H1 (cell line): ENCODE results near the gene ITGA3. TPM values are rescaled to one million over a fixed set of nuclear protein-coding genes. Genes with fewer than 3 reads are reported as not detected.

Experiments used
- CTCF ChIA-PET: fragments of 300-600 bp; sonication (Branson Sonifier 250); formaldehyde crosslinking; loops from one replicate; lab custom pipeline; 2021; ENCODE audit not compliant: partially characterized antibody; lab: Charles Lee
- POLR2A ChIA-PET: fragments of 300-600 bp; sonication (Branson Sonifier 250); formaldehyde crosslinking; loops from one replicate; lab custom pipeline; 2021; ENCODE audit warnings: inconsistent platforms; ENCODE audit not compliant: partially characterized antibody; lab: Charles Lee
- DNase-seq, 2 experiments: peaks; one replicate each; pipeline versions ENCODE4 v3.0.0 to v3.0.0-alpha.2; 2010 to 2022; ENCODE audit warnings: low spot score in 2 of 2, low read depth in 1 of 2, mixed read lengths in 1 of 2
- FAIRE-seq: peaks from 2 replicates; lab custom pipeline; 2011; peaks lifted over from hg19 to GRCh38; lab: Jason Lieb, UNC
- H2AFZ ChIP-seq: 2 replicates; pipeline ENCODE4 v1.8.1; 2012; ENCODE audit warnings: low read length, inconsistent platforms
- H2AK5ac ChIP-seq: 2 replicates; pipeline ENCODE4 v1.6.1; 2013; ENCODE audit warnings: low read depth, low read length
- H2BK120ac ChIP-seq: replicated peaks from 2 replicates; pipeline ENCODE3; 2013; ENCODE audit warnings: low read depth, low read length, inconsistent platforms
- H2BK12ac ChIP-seq: 2 replicates; pipeline ENCODE4 v1.6.1; 2013; ENCODE audit warnings: low read depth, low read length
- H2BK15ac ChIP-seq: 2 replicates; pipeline ENCODE4 v1.6.1; 2013; ENCODE audit warnings: low read length
- H2BK20ac ChIP-seq: 2 replicates; pipeline ENCODE4 v1.6.1; 2013; ENCODE audit warnings: low read length
- H2BK5ac ChIP-seq: 2 replicates; pipeline ENCODE4 v1.6.1; 2013; ENCODE audit warnings: low read depth, low read length
- H3K14ac ChIP-seq: 2 replicates; pipeline ENCODE4 v1.6.1; 2013; ENCODE audit warnings: inconsistent platforms; ENCODE audit not compliant: insufficient read length
- H3K18ac ChIP-seq: 2 replicates; pipeline ENCODE4 v1.6.1; 2013; ENCODE audit warnings: low read length; ENCODE audit errors: extremely low read depth
- H3K23ac ChIP-seq: 2 replicates; pipeline ENCODE4 v1.6.1; 2013; ENCODE audit warnings: inconsistent platforms; ENCODE audit not compliant: insufficient read length
- H3K23me2 ChIP-seq: 2 replicates; pipeline ENCODE4 v1.6.1; 2013; ENCODE audit warnings: low read depth, low read length
- H3K27ac ChIP-seq: 2 replicates; pipeline ENCODE4 v1.6.1; 2011; ENCODE audit warnings: low read depth, low read length, inconsistent platforms
- H3K27me3 ChIP-seq, 4 experiments: replicated peaks in 1 of 4; 1 replicate in 1 of 4; 2 replicates in 3 of 4; pipeline versions ENCODE4 v1.6.1 to v1.8.1; 2011 to 2013; ENCODE audit warnings: low read length in 3 of 4, mild to moderate bottlenecking in 3 of 4, inconsistent platforms in 2 of 4, mixed read lengths in 2 of 4, moderate library complexity in 1 of 4; ENCODE audit not compliant: control insufficient read depth in 3 of 4, insufficient read depth in 3 of 4; ENCODE audit errors: extremely low read depth in 1 of 4
- H3K36me3 ChIP-seq, 4 experiments: 2 replicates each; pipeline versions ENCODE4 v1.6.1 to v1.8.1; 2011 to 2013; ENCODE audit warnings: mild to moderate bottlenecking in 4 of 4, low read length in 3 of 4, moderate library complexity in 2 of 4, control low read depth in 1 of 4, inconsistent platforms in 1 of 4; ENCODE audit not compliant: insufficient read depth in 4 of 4, control insufficient read depth in 2 of 4
- H3K4ac ChIP-seq: replicated peaks from 2 replicates; pipeline ENCODE3; 2013; ENCODE audit warnings: low read length, low read depth, mixed read lengths, inconsistent platforms; ENCODE audit not compliant: insufficient read length
- H3K4me1 ChIP-seq, 4 experiments: replicated peaks in 1 of 4; 1 replicate in 1 of 4; 2 replicates in 3 of 4; pipeline versions ENCODE4 v1.6.1 to v1.8.1; 2011 to 2013; ENCODE audit warnings: low read length in 3 of 4, inconsistent platforms in 2 of 4, mixed read lengths in 1 of 4; ENCODE audit not compliant: insufficient read depth in 4 of 4, control insufficient read depth in 3 of 4
- H3K4me2 ChIP-seq, 2 experiments: 2 replicates each; pipeline versions ENCODE4 v1.6.1 to v1.8.1; 2011 to 2013; ENCODE audit warnings: low read depth in 2 of 2, low read length in 2 of 2, control low read depth in 1 of 2, inconsistent platforms in 1 of 2, mild to moderate bottlenecking in 1 of 2; ENCODE audit not compliant: insufficient read depth in 1 of 2
- H3K4me3 ChIP-seq, 4 experiments: fragments of 200-600, 300-600 bp in 1 of 4; sonication (generic), shearing (Covaris generic), sonication (Bioruptor Twin) in 1 of 4; 2 replicates each; pipeline versions ENCODE4 v1.5.1 to v1.8.1; 2011 to 2016; ENCODE audit warnings: low read length in 4 of 4, low read depth in 3 of 4, control low read depth in 2 of 4, inconsistent platforms in 2 of 4, mild to moderate bottlenecking in 2 of 4, mixed read lengths in 1 of 4, moderate library complexity in 1 of 4; ENCODE audit not compliant: insufficient read depth in 2 of 4; ENCODE audit errors: extremely low read depth in 1 of 4
- H3K56ac ChIP-seq: replicated peaks from 2 replicates; pipeline ENCODE3; 2013; ENCODE audit warnings: low read depth, mild to moderate bottlenecking, mixed read lengths, low read length, inconsistent platforms; ENCODE audit not compliant: insufficient read length
- H3K79me1 ChIP-seq: 2 replicates; pipeline ENCODE4 v1.6.1; 2013; ENCODE audit warnings: low read depth, low read length, control low read depth
- H3K79me2 ChIP-seq, 2 experiments: 2 replicates each; pipeline versions ENCODE4 v1.6.1 to v1.8.1; 2012 to 2013; ENCODE audit warnings: low read length in 2 of 2, mild to moderate bottlenecking in 2 of 2, inconsistent platforms in 1 of 2; ENCODE audit not compliant: insufficient read depth in 2 of 2, control insufficient read depth in 1 of 2
- H3K9ac ChIP-seq, 4 experiments: replicated peaks in 1 of 4; 1 replicate in 1 of 4; 2 replicates in 3 of 4; pipeline versions ENCODE4 v1.6.1 to v1.8.1; 2011 to 2013; ENCODE audit warnings: low read depth in 3 of 4, low read length in 3 of 4, control low read depth in 2 of 4, mild to moderate bottlenecking in 2 of 4, moderate library complexity in 2 of 4, inconsistent platforms in 1 of 4; ENCODE audit errors: extremely low read depth in 1 of 4
- H3K9me3 ChIP-seq, 2 experiments: 2 replicates each; pipeline versions ENCODE4 v1.6.1 to v1.8.1; 2012 to 2013; ENCODE audit warnings: mild to moderate bottlenecking in 2 of 2, moderate library complexity in 2 of 2, control low read depth in 1 of 2, inconsistent platforms in 1 of 2, low read depth in 1 of 2, low read length in 1 of 2, mixed read lengths in 1 of 2; ENCODE audit not compliant: insufficient read depth in 2 of 2
- H4K20me1 ChIP-seq, 2 experiments: replicated peaks in 1 of 2; 2 replicates each; pipeline versions ENCODE3 to v1.8.1; 2011 to 2013; ENCODE audit warnings: inconsistent platforms in 2 of 2, low read length in 2 of 2, mild to moderate bottlenecking in 1 of 2; ENCODE audit not compliant: insufficient read depth in 2 of 2, control insufficient read depth in 1 of 2
- H4K5ac ChIP-seq: 2 replicates; pipeline ENCODE4 v1.6.1; 2013; ENCODE audit warnings: low read length, low read depth, mixed read lengths, inconsistent platforms; ENCODE audit not compliant: insufficient read length
- H4K8ac ChIP-seq: 2 replicates; pipeline ENCODE4 v1.8.0; 2013; ENCODE audit warnings: mild to moderate bottlenecking, moderate library complexity, low read length, inconsistent platforms; ENCODE audit not compliant: insufficient read depth; ENCODE audit errors: extremely low read depth
- H4K91ac ChIP-seq: replicated peaks from 2 replicates; pipeline ENCODE3; 2013; ENCODE audit warnings: low read length, mixed read lengths, inconsistent platforms; ENCODE audit not compliant: insufficient read length
- ASH2L ChIP-seq: fragments of 200-600, 300-600 bp; sonication (generic); IDR thresholded peaks from one replicate; pipeline ENCODE4 v1.7.1; 2017; ENCODE audit warnings: low read length
- HDAC2 ChIP-seq, 2 experiments: fragments of 300-600 bp in 1 of 2; sonication (generic) in 1 of 2; IDR thresholded peaks; 2 replicates each; pipeline ENCODE4 v1.6.1; 2011 to 2012; ENCODE audit warnings: low read depth in 2 of 2, low read length in 2 of 2, mild to moderate bottlenecking in 2 of 2, moderate library complexity in 2 of 2, borderline replicate concordance in 1 of 2, inconsistent platforms in 1 of 2
- KDM5A ChIP-seq: fragments of 200-600 bp; IDR thresholded peaks from 2 replicates; pipeline ENCODE4 v1.7.1; 2012; ENCODE audit warnings: mild to moderate bottlenecking, low read length, inconsistent platforms, mixed read lengths
- SIN3A ChIP-seq, 2 experiments: IDR thresholded peaks in 1 of 2; conservative IDR thresholded peaks in 1 of 2; 2 replicates each; pipeline ENCODE4 v1.6.1; 2011 to 2012; ENCODE audit warnings: low read length in 2 of 2, improper control_type of control experiment in 1 of 2, low read depth in 1 of 2, mild to moderate bottlenecking in 1 of 2
- WGBS, 2 experiments: shearing (Covaris generic) in 1 of 2; methylation state at CpG; one replicate each; pipeline versions ENCODE4 v1.1.6 to v1.1.7; 2013 to 2015; ENCODE audit warnings: low lambda C conversion rate in 2 of 2, mixed read lengths in 2 of 2, inconsistent platforms in 1 of 2, low coverage in 1 of 2, missing lambda C conversion rate in 1 of 2; ENCODE audit not compliant: insufficient replicate concordance in 2 of 2, insufficient coverage in 1 of 2, insufficient read length in 1 of 2; ENCODE audit errors: extremely low coverage in 1 of 2, missing lambda C conversion rate in 1 of 2; 5-methylcytosine and 5-hydroxymethylcytosine counted together
- polyA plus RNA-seq, 7 experiments: library from polyadenylated mRNA; depleted of rRNA in 3 of 7; stranded (reverse) in 5 of 7; unstranded in 2 of 7; fragments of >200 nt in 5 of 7; fragments of 200-250 nt in 2 of 7; gene quantifications; 1 replicate in 5 of 7; 2 replicates in 1 of 7; 4 replicates in 1 of 7; pipeline versions ENCODE4 v1.2.1 to v1.2.3, GENCODE V29; 2011 to 2013; ENCODE audit warnings: missing spikeins in 2 of 7, mixed read lengths in 2 of 7
- total RNA-seq: library from RNA; stranded (reverse); fragmentation: NEBNext Ultra II Directional; extraction: Animal tissue kit (Norgen Biotek cat#: 25700); gene quantifications from 2 replicates; pipeline ENCODE4 v1.2.1, GENCODE V29; 2021
- TF ChIP-seq, protein P1 (sequence below), 3 experiments: IDR thresholded peaks; 1 replicate in 2 of 3; 2 replicates in 1 of 3; pipeline versions ENCODE4 v1.5.1 to v1.6.1; 2011; ENCODE audit warnings: low read length in 3 of 3, mild to moderate bottlenecking in 3 of 3, inconsistent platforms in 2 of 3, low read depth in 1 of 3, moderate library complexity in 1 of 3; ENCODE audit not compliant: insufficient read depth in 1 of 3; ENCODE audit errors: control extremely low read depth in 1 of 3

Gene ITGA3
- total and polyA plus RNA-seq, 2 of the 8 experiments (the other 6 are each of a cell fraction or from before 2014, with no cell fraction given): 24.0 to 24.2 TPM

DNA sequence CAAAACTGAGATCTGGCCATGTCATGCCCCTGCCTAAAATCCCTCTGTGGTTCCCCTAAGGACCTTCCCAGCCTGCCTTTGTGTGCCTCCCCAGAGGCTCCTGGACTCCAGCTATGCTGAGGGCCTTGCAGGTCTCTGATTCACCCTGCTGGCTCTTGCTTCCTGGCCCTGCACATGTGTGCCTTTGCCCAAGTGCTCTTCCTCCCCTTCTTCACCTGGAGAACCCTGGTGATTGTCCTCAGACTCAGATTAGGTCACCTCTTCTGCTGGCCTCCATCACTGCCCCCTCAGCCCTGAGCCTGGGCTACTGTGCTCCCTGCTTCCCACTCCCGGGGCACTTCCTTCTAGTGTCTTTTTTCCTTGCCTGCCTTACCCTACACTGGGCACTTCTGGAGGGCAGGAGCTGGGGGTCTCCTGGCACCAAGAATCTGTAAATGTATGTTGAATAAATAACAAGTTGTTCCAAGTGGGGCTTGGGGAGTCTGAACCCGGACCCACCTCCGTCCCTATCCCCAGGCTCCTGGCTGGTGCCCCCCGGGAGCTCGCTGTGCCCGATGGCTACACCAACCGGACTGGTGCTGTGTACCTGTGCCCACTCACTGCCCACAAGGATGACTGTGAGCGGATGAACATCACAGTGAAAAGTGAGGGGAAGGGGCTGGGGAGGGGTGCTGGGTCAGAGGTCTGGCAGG, 7.8 kb downstream of the ITGA3 start:
- 90% methylated on average over 8 of the region's 8 CpGs; no CpG with 5 or more reads in 1 of the 2 experiments for WGBS, 2 experiments
- no peak overlapping the region for H2BK120ac ChIP-seq
- no peak overlapping the region for H2BK5ac ChIP-seq
- H2BK12ac ChIP-seq: no peak overlapping the region
- no peak overlapping the region for H2AK5ac ChIP-seq
- peaks cover 2% of the 10 kb centered on the region; the same call in 1 of the 2 replicates for H3K79me1 ChIP-seq
- ChIA-PET CTCF (interaction anchor here (1.1 to 14.6 kb wide), 6 partner anchors 7 to 34 kb away, joined by 3 to 169 read pairs (median 4); partner anchors contain the start of gene ITGA3), POLR2A (no interaction called here)
- H3K4me1 ChIP-seq: peaks cover 0 to 7% (median 2%) of the 10 kb centered on the region in 4 experiments; a peak in 5 of 7 replicates
- H2BK20ac ChIP-seq: no peak overlapping the region
- peaks cover 0 to 2% of the 10 kb centered on the region in 2 experiments for H4K20me1 ChIP-seq
- H4K91ac ChIP-seq: no peak overlapping the region
- no peak overlapping the region for H3K23ac ChIP-seq
- no peaks in the 10 kb centered on the region for H3K27me3 ChIP-seq
- no peak overlapping the region for H3K4me3 ChIP-seq
- no peak overlapping the region for H3K27ac ChIP-seq
- no peak overlapping the region for H3K4me2 ChIP-seq
- H3K36me3 ChIP-seq: no peaks in the 10 kb centered on the region
- no peak overlapping the region for H3K18ac ChIP-seq
- no peak for FAIRE-seq
- H2BK15ac ChIP-seq: no peak overlapping the region
- H4K8ac ChIP-seq: peak overlapping the region; percentile 72; the same call in 1 of the 2 replicates
- no peak overlapping the region for H4K5ac ChIP-seq
- H3K4ac ChIP-seq: no peak overlapping the region
- no peak overlapping the region for H3K9ac ChIP-seq
- H3K14ac ChIP-seq: no peak overlapping the region
- DNase-seq: no peak
- no peaks in the 10 kb centered on the region for H3K9me3 ChIP-seq
- H3K79me2 ChIP-seq: no peaks in the 10 kb centered on the region
- no peaks in the 10 kb centered on the region for H3K23me2 ChIP-seq
- H3K56ac ChIP-seq: no peak overlapping the region
- H2AFZ ChIP-seq: no peak overlapping the region
- TF ChIP-seq HDAC2 (IDR thresholded peaks at IDR 0.05; ENCODE audit: borderline replicate concordance in 1 of 2, low read depth in 2 of 2, low read length in 2 of 2) (no peak), ASH2L (no peak), KDM5A (no peak), SIN3A (conservative IDR thresholded peaks at IDR 0.05 in 1 of 2, IDR thresholded peaks at IDR 0.05 in 1 of 2; ENCODE audit: low read depth in 1 of 2, low read length in 2 of 2) (no peak)
- TF ChIP-seq, protein P1, sequence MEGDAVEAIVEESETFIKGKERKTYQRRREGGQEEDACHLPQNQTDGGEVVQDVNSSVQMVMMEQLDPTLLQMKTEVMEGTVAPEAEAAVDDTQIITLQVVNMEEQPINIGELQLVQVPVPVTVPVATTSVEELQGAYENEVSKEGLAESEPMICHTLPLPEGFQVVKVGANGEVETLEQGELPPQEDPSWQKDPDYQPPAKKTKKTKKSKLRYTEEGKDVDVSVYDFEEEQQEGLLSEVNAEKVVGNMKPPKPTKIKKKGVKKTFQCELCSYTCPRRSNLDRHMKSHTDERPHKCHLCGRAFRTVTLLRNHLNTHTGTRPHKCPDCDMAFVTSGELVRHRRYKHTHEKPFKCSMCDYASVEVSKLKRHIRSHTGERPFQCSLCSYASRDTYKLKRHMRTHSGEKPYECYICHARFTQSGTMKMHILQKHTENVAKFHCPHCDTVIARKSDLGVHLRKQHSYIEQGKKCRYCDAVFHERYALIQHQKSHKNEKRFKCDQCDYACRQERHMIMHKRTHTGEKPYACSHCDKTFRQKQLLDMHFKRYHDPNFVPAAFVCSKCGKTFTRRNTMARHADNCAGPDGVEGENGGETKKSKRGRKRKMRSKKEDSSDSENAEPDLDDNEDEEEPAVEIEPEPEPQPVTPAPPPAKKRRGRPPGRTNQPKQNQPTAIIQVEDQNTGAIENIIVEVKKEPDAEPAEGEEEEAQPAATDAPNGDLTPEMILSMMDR (IDR thresholded peaks at IDR 0.05; ENCODE audit: control extremely low read depth in 1 of 3, insufficient read depth in 1 of 3, low read depth in 1 of 3, low read length in 3 of 3): no peak
